GM12878 (cell line): Measurements from ENCODE around the gene ATN1. TPM values are rescaled to one million over a fixed set of nuclear protein-coding genes. Genes with fewer than 3 reads are reported as not detected.

ENCODE experiments used
- ATAC-seq: fragments of 200-7000 bp; cut with Tn5 transposase; 3 replicates; pipeline ENCODE4 v1.9.1; 2020; ENCODE audit warnings: mild to moderate bottlenecking, moderate library complexity
- BruUV-seq: library from RNA; stranded (reverse); fragments of 400-500 nt; replicated peaks from 2 replicates; lab custom pipeline; 2021; lab: Mats Ljungman, UMichigan
- CTCF ChIA-PET: fragments of 300-600 bp; sonication (Branson Sonifier 250); formaldehyde crosslinking; extraction: SDS; loops from one replicate; lab custom pipeline; 2021; ENCODE audit warnings: inconsistent platforms; lab: Yijun Ruan, JAX
- POLR2A ChIA-PET: fragments of 350-600 bp; formaldehyde crosslinking; extraction: SDS; loops from one replicate; lab custom pipeline; 2021; ENCODE audit warnings: inconsistent platforms; lab: Charles Lee
- RAD21 ChIA-PET: fragments of 300-600 bp; sonication (Branson Sonifier 250); formaldehyde crosslinking; loops from one replicate; lab custom pipeline; 2023; ENCODE audit warnings: antibody characterized with exemption; ENCODE audit not compliant: unreplicated experiment; lab: Charles Lee
- SMC1A ChIA-PET: fragments of 300-600 bp; sonication (Branson Sonifier 250); formaldehyde crosslinking; loops from one replicate; lab custom pipeline; 2023; ENCODE audit not compliant: unreplicated experiment, uncharacterized antibody; lab: Charles Lee
- DNase-seq: peaks from one replicate; pipeline ENCODE4 v3.0.0-alpha.2; 2011; ENCODE audit warnings: low read depth, low spot score
- FAIRE-seq: peaks from 3 replicates; lab custom pipeline; 2011; peaks lifted over from hg19 to GRCh38; lab: Jason Lieb, UNC
- H2AFZ ChIP-seq: 2 replicates; pipeline ENCODE4 v1.6.0; 2011; ENCODE audit warnings: low read depth, low read length, control low read depth; ENCODE audit not compliant: control insufficient read depth
- H3K27ac ChIP-seq: 2 replicates; pipeline ENCODE4 v1.5.1; 2011; ENCODE audit warnings: control low read depth; ENCODE audit not compliant: control insufficient read depth, insufficient read depth
- H3K27me3 ChIP-seq, 2 experiments: replicated peaks in 1 of 2; 2 replicates each; pipeline versions ENCODE4 v1.6.0 to v1.6.1; 2011; ENCODE audit warnings: low read length in 1 of 2; ENCODE audit not compliant: control insufficient read depth in 2 of 2, insufficient read depth in 2 of 2
- H3K36me3 ChIP-seq, 2 experiments: 2 replicates each; pipeline ENCODE4 v1.5.1; 2011; ENCODE audit warnings: low read length in 1 of 2; ENCODE audit not compliant: control insufficient read depth in 2 of 2, insufficient read depth in 2 of 2
- H3K4me1 ChIP-seq: 2 replicates; pipeline ENCODE4 v1.6.1; 2011; ENCODE audit warnings: mild to moderate bottlenecking, low read length, moderate library complexity, mixed read lengths; ENCODE audit not compliant: control insufficient read depth, insufficient read depth
- H3K4me2 ChIP-seq: 2 replicates; pipeline ENCODE4 v1.6.0; 2011; ENCODE audit warnings: control low read depth; ENCODE audit not compliant: control insufficient read depth, insufficient read depth
- H3K4me3 ChIP-seq: fragments of 200-600 bp; sonication (generic); 2 replicates; pipeline ENCODE4 v1.5.1; 2016
- H3K79me2 ChIP-seq: 2 replicates; pipeline ENCODE4 v1.6.0; 2011; ENCODE audit warnings: low read length; ENCODE audit not compliant: control insufficient read depth, insufficient read depth
- H3K9ac ChIP-seq: 2 replicates; pipeline ENCODE4 v1.8.0; 2011; ENCODE audit warnings: low read length, control low read depth, mixed read lengths; ENCODE audit not compliant: control insufficient read depth, insufficient read depth
- H3K9me3 ChIP-seq: replicated peaks from 3 replicates; pipeline ENCODE4 v1.5.1; 2011; ENCODE audit warnings: mild to moderate bottlenecking, low read length; ENCODE audit not compliant: control insufficient read depth, insufficient read depth
- H4K20me1 ChIP-seq: 2 replicates; pipeline ENCODE4 v1.6.0; 2011; ENCODE audit not compliant: control insufficient read depth, insufficient read depth
- ATF7 ChIP-seq: fragments of 450-650 bp; IDR thresholded peaks from 2 replicates; pipeline ENCODE4 v1.6.1; 2016; ENCODE audit warnings: low read depth, mild to moderate bottlenecking
- BMI1 ChIP-seq: fragments of 450-650 bp; IDR thresholded peaks from 2 replicates; pipeline ENCODE4 v1.6.1; 2016; ENCODE audit warnings: mild to moderate bottlenecking, moderate library complexity, borderline replicate concordance
- CHD2 ChIP-seq: IDR thresholded peaks from 2 replicates; pipeline ENCODE4 v1.6.1; 2011; ENCODE audit warnings: low read depth, low read length, improper control_type of control experiment, borderline replicate concordance
- ESRRA ChIP-seq: IDR thresholded peaks from 2 replicates; pipeline ENCODE4 v1.6.1; 2012; ENCODE audit warnings: mild to moderate bottlenecking, low read length, improper control_type of control experiment
- GABPA ChIP-seq: IDR thresholded peaks from 2 replicates; pipeline ENCODE4 v1.6.1; 2014; ENCODE audit warnings: antibody characterized with exemption, low read depth, mild to moderate bottlenecking, inconsistent platforms
- HCFC1 ChIP-seq: fragments of 150-350 bp; IDR thresholded peaks from 2 replicates; pipeline ENCODE4 v1.6.1; 2014; ENCODE audit warnings: low read length
- HDGF ChIP-seq: fragments of 450-650 bp; IDR thresholded peaks from 2 replicates; pipeline ENCODE4 v1.6.1; 2016; ENCODE audit warnings: antibody characterized with exemption
- JUNB ChIP-seq: IDR thresholded peaks from 2 replicates; pipeline ENCODE4 v1.6.1; 2016; ENCODE audit warnings: antibody characterized with exemption, mild to moderate bottlenecking
- MEF2A ChIP-seq: IDR thresholded peaks from 2 replicates; pipeline ENCODE4 v1.6.1; 2011; ENCODE audit warnings: low read depth, mild to moderate bottlenecking, low read length, moderate library complexity; ENCODE audit not compliant: insufficient read depth
- PBX3 ChIP-seq: IDR thresholded peaks from 2 replicates; pipeline ENCODE4 v1.6.1; 2011; ENCODE audit warnings: mild to moderate bottlenecking, low read depth, low read length, moderate library complexity; ENCODE audit not compliant: insufficient replicate concordance
- POLR2AphosphoS2 ChIP-seq: IDR thresholded peaks from 2 replicates; pipeline ENCODE4 v1.6.1; 2011; ENCODE audit warnings: low read depth, mild to moderate bottlenecking, low read length, improper control_type of control experiment, moderate library complexity
- POLR2AphosphoS5 ChIP-seq: IDR thresholded peaks from 2 replicates; pipeline ENCODE4 v1.6.1; 2011; ENCODE audit warnings: mild to moderate bottlenecking, low read length, inconsistent platforms
- TCF3 ChIP-seq: IDR thresholded peaks from 2 replicates; pipeline ENCODE4 v1.6.1; 2012; ENCODE audit warnings: low read depth, mild to moderate bottlenecking, low read length, borderline replicate concordance; ENCODE audit not compliant: insufficient read depth
- WRNIP1 ChIP-seq: IDR thresholded peaks from 2 replicates; pipeline ENCODE4 v1.6.1; 2011; ENCODE audit warnings: low read depth, low read length, improper control_type of control experiment, borderline replicate concordance
- ZBTB33 ChIP-seq: fragments of 450-650 bp; IDR thresholded peaks from 2 replicates; pipeline ENCODE4 v1.6.1; 2017; ENCODE audit warnings: mild to moderate bottlenecking
- ZNF687 ChIP-seq: fragments of 450-650 bp; IDR thresholded peaks from 2 replicates; pipeline ENCODE4 v1.6.1; 2017; ENCODE audit warnings: mild to moderate bottlenecking, moderate library complexity
- WGBS: methylation state at CpG from one replicate; pipeline ENCODE4 v1.1.6; 2016; ENCODE audit warnings: low lambda C conversion rate; ENCODE audit not compliant: insufficient replicate concordance, insufficient coverage; ENCODE audit errors: missing lambda C conversion rate; 5-methylcytosine and 5-hydroxymethylcytosine counted together
- in situ Hi-C: fragments of 300-500 bp; cut with MboI; formaldehyde crosslinking; loops from 9 replicates; pipeline ENCODE4 v1.14.3; 2018; ENCODE audit warnings: mixed read lengths
- intact Hi-C: fragments of 100-400 bp; cut with micrococcal nuclease; formaldehyde crosslinking; loops from one replicate; pipeline ENCODE4 v1.14.2; 2022; ENCODE audit not compliant: unreplicated experiment
- polyA plus RNA-seq, 11 experiments: library from polyadenylated mRNA; depleted of rRNA in 4 of 11; unstranded in 6 of 11; stranded (reverse) in 5 of 11; fragments of >200 nt; fragmentation: Nextera tagmentation in 4 of 11; fragmentation: Illumina TruSeq in 1 of 11; extraction: Ambion mirVana in 4 of 11; extraction: Trizol in 1 of 11; gene quantifications; 1 replicate in 1 of 11; 2 replicates in 10 of 11; pipeline versions ENCODE4 v1.2.1 to v1.2.3, GENCODE V29; 2011 to 2016; ENCODE audit warnings: inconsistent platforms in 2 of 11, missing spikeins in 2 of 11, low read depth in 1 of 11
- total RNA-seq, 4 experiments: library from RNA; depleted of rRNA in 3 of 4; stranded (reverse); fragments of >200 nt in 3 of 4; fragmentation: Illumina TruSeq in 1 of 4; extraction: Trizol in 1 of 4; gene quantifications; 2 replicates each; pipeline versions ENCODE4 v1.2.1 to v1.2.3, GENCODE V29; 2013 to 2021

Gene ATN1
- total and polyA plus RNA-seq, 10 of the 15 experiments (the other 5 are each of a cell fraction or from before 2014, with no cell fraction given), result 0.08 to 44.5 (median 5.0) TPM

GRCh38 chr12:6914246-6914946 is 13.4 kb upstream of the ATN1 start, which contains the start of gene ENO2:
Gene ENO2 (plus strand): TSS chr12:6914580. CDS start chr12:6915833, 1,253 bp downstream.
- DNase-seq (no peak), FAIRE-seq (no peak), ATAC-seq (peak; percentile 92)
- ChIA-PET CTCF (interaction anchor here (4.2 to 4.6 kb wide), 2 partner anchors 10 to 42 kb away, joined by 18 to 20 read pairs; partner anchors contain the start of gene SPSB2), POLR2A (interaction anchor here (0.6 to 3.0 kb wide), 11 partner anchors 9 to 169 kb away, joined by 3 to 14 read pairs (median 5); partner anchors contain the start of genes C12orf57, RNU7-1 and SPSB2), RAD21 (interaction anchor here (1.9 kb wide), 1 partner anchor 23 kb away, joined by 7 read pairs; no protein-coding TSS in a partner anchor), SMC1A (interaction anchor here (1.0 to 3.1 kb wide), 3 partner anchors 11 to 30 kb away, joined by 3 to 16 read pairs (median 5); partner anchors contain the start of gene C12orf57)
- Histone ChIP-seq H3K79me2 (peaks cover 23% of the 10 kb centered on the region), H2AFZ (peak within 1 kb of the TSS; percentile 81), H3K27ac (peak within 1 kb of the TSS; percentile 59), H3K4me2 (peak within 1 kb of the TSS; percentile 97), H3K4me1 (peaks cover 8% of the 10 kb centered on the region; the same call in 1 of the 2 replicates), H3K27me3 (no peaks in the 10 kb centered on the region), H3K36me3 (peaks cover 2 to 6% of the 10 kb centered on the region in 2 experiments; a peak in 2 of 4 replicates), H3K4me3 (peak within 1 kb of the TSS; percentile 100), H3K9ac (peak within 1 kb of the TSS; percentile 83), H4K20me1 (no peaks in the 10 kb centered on the region), H3K9me3 (no peaks in the 10 kb centered on the region)
- in situ Hi-C loops (no loop called here), intact Hi-C loops (no loop called here)
- BruUV-seq, result no TSS peak
- WGBS, result 2% methylated on average over 47 of the region's 68 CpGs
- TF ChIP-seq PBX3, result no peak
- TF ChIP-seq ATF7, result no peak
- TF ChIP-seq ZNF687, result peak; percentile 38
- TF ChIP-seq JUNB, result no peak
- no peak for TF ChIP-seq BMI1
- peak; percentile 43; the same call in 1 of the 2 replicates for TF ChIP-seq POLR2AphosphoS2
- TF ChIP-seq HDGF, result 0 out of 2 replicates have a peak, but pooled peaks have one; percentile 24
- TF ChIP-seq HCFC1, result no peak
- no peak for TF ChIP-seq ZBTB33
- TF ChIP-seq TCF3, result 0 out of 2 replicates have a peak, but pooled peaks have one; percentile 15
- TF ChIP-seq WRNIP1, result no peak
- no peak for TF ChIP-seq MEF2A
- no peak for TF ChIP-seq GABPA
- TF ChIP-seq POLR2AphosphoS5, result no peak
- no peak; the same call in 1 of the 2 replicates for TF ChIP-seq CHD2
- no peak for TF ChIP-seq ESRRA
